GM18526 (cell line): ENCODE data around the gene NPIPB9.
"Not testable (repeated sequence)": the region's sequence is repeated elsewhere in the genome, so short reads cannot be mapped to it uniquely, and the experiment has no call there.

Experiments
- POLR2A ChIP-seq: IDR thresholded peaks from 3 replicates; pipeline ENCODE4 v1.6.1; 2011; ENCODE audit not compliant: insufficient read length; ENCODE audit errors: extremely low read depth

Gene NPIPB9

DNA sequence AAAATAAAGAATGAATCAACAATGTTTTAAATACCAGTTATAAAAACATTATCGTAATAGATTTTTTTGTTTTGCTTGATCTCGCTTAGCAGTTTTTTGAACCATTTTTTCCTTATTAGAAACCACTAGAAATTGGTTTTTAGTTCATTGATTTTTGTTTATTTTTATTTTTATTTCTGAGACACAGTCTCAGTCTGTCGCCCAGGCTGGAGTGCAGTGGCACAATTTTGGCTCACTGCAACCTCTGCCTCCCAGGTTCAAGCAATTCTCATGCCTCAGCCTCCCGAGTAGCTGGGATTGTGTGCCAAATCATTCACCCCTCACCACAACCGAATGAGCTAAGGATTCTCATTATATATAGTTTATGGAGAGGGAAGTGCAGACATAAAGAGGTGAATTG is at the start of gene NPIPB9:
Gene NPIPB9, plus strand, starts transcription at position 301 of the 400 bp plus-strand sequence.
- TF ChIP-seq POLR2A, result not testable (repeated sequence)

DNA sequence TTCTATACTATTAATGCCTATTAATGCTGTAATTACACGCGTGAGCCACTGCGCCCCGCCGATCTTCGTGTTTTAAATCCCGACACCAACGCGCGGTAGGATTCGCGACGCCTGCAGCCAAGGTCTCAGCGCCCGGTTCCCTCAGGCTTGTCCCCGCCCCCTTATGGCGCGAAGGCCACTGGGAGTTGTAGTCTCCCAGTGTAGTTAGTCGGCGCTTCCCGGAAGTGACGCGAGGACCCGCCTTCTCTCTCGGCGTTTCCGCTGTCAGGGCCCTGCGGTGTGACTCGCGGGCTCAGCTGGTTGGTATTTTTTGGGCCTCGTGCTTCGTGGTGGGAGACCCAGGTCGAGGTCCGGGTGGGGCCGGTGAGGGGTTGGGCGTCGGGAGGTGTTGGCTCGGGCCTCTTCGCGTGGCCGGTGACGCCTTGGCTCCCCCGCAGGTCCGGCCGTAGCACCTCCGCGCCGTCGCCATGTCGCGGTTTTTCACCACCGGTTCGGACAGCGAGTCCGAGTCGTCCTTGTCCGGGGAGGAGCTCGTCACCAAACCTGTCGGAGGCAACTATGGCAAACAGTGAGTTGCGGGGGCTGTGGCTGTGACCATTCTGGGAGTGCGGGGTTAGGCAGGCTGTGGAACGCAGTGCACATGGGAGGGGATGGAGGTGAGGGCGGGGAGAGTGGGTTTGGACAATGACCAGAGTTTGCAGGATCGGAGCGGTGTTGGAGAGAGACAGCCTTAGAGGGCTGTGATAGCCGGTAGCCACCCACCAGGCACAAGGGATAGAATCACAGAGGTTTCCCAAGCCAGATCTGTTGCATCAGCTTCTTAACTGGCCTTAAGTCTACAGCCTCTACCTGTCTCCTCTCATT is 40.1 kb upstream of the NPIPB9 start, which contains the start of gene EIF3C:
Gene EIF3C, plus strand, starts transcription at position 245 of the 864 bp plus-strand sequence. Its CDS starts 223 bp downstream, at position 468.
- TF ChIP-seq POLR2A, result not testable (repeated sequence)

DNA sequence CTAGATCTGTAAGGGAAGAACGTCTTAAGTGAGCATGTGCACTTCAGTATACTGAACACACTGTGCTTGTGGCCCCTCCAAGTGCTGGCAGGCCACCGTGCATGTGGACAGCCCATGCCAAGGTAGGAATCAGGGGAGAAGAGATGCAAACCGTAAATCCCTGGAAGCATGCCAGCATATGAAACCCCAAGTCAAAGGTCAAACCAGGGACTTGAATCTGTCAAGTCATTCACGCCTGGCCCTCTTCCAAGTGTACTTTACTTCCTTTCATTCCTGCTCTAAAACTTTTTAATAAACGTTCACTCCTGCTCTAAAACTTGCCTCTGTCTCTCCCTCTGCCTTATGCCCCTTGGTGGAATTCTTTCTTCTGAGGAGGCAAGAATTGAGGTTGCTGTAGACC is 68.4 kb downstream of the NPIPB9 start:
- TF ChIP-seq POLR2A, result no peak

DNA sequence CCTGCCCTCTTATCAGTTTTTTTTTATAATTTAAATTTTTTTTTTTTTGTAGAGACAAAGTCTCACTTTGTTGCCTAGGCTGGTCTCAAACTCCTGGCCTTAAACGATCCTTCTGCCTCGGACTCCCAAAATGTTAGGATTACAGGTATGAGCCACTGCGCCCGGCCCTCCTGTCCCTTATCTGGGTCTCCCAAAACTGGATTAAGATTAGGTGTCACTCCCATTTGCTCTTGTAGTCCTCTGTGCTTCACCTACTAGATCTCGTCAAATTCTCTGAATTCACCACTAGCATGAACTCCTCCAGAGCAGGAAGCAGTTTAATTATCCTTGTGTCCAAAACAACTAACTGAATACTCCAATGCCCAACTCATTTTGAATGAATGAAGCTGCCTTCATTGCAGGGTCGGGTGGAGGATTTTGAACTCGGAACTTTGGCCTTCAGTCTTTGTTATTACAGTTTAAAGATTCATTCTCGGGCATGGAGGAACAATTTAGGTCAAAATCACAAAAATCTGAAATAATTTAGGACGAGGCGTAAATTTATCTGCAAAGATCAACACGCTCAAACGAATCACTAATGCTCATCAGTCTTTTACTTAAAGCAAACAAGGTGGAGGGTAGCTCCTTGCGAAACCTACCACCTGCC is 70.4 kb downstream of the NPIPB9 start:
- TF ChIP-seq POLR2A, result no peak
